ENCODE results near the gene XK. TPM values are rescaled to one million over a fixed set of nuclear protein-coding genes. Genes with fewer than 3 reads are reported as not detected.
A peak's percentile ranks its signal among the peaks of the same experiment; 100 is the strongest.

The XK gene
- total RNA-seq, 1 donor from 2014 or later: 1.5 TPM

DNA sequence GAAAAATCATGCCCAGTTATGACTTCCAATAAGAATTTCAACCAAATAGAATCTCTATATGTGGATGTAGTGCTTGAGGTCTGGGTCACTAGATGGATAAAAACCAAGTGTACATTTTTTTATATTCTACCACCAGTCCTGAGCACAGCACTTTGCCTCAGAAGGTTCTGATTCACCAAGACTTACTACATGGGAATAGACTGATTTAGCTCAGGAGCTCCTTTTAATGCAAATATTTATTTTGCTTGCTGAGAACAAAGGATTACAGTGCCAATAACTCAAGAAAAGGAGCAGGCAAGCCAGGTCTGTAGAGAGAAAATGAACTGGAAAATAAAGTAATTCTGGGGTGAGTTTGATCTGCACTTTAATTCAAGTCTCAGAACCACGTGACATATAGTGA lies 6.4 kb upstream of the XK start:
- no peak for DNase-seq (ENCODE audit: low spot score)
- ATAC-seq: no peak

DNA sequence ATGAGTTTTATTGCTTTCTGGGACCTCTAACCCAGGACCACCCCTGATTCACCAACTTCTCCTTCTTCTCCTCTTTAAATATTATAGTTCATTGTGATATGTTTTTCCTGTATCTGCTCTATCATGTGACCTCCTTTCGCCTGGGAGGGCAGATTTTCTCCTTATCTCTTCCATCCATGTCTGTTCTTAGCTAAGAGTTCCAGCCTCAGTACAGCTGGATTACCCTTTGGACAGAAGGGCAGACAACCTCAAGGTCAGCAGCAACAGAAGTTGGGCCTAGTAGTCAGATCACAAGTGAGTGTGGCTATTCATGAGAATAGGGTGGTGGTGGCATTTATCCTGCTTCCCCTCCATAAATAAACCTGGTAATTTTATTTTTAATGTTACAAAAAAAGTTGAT lies 5.7 kb upstream of the XK start:
- ATAC-seq: no peak
- DNase-seq (ENCODE audit: low spot score): no peak

DNA sequence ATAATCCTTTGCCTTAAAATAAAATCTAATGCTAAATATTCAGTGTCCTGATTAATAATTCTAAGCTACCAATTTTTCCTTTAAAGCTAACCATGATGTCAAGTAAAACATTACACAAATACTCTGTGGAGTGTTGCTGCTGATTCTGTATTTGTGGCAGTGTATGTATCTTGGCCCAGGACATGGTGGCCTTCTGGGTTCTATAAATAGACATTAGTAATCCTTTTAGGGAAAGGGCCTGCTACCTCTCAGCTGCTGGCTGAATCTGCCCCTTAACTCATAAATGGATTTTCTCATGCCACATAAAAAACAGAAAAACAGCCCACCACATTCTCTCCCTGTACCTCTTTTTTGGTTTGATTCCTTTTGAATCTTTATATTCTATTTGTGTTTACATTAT lies 1.2 kb upstream of the XK start:
- no peak for ATAC-seq
- DNase-seq (ENCODE audit: low spot score): no peak

DNA sequence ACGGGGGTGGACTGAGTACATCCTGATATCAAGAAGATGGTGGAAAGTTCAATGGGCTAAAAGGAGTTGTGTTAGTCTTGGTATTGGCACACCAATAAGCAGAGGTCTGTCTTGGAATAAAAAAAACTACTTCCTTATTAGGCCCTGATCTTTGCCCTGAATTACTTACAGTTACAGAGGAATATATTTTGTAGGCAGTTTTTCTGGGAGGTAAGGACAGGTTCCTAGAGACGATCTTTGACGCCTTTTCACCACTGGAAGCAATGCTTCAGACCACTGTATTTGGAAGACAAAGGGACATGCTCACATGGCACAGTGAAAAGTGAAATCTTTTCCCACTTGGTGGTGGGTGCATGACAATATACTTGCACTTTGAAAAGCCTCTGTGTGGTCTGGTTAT lies 618 bp upstream of the XK start:
- no peak for ATAC-seq
- no peak for DNase-seq (ENCODE audit: low spot score)

DNA sequence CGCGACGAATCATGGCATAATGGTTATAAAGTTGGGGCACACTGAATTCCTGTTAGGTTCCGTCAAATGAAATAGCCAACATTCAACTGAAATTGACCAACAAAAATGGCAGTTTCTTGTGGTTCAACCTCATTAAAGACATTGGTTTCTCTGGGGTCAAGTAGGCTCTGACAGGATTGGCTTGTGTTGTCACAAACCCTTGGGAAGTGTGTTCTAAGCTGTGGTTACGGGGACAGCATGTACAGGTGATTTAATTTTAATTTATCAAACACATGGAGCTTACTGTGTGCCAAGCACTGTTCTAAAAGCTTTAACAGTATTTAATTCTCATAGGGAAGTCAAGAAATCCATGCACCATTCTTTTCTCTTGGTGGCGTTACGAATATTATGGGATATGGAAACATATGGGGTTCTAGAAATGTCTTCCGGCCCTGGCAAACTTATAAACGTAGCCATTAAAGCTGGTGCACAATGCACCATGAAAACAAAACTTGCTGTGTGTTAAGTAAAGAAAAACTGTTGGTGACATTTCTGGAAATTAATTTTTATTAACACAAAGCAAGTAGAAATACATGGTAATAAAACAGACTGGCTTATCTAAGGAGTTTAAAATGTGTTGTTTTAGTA lies 891 bp downstream of the XK start:
- ATAC-seq (no peak), DNase-seq (ENCODE audit: low spot score) (no peak)

DNA sequence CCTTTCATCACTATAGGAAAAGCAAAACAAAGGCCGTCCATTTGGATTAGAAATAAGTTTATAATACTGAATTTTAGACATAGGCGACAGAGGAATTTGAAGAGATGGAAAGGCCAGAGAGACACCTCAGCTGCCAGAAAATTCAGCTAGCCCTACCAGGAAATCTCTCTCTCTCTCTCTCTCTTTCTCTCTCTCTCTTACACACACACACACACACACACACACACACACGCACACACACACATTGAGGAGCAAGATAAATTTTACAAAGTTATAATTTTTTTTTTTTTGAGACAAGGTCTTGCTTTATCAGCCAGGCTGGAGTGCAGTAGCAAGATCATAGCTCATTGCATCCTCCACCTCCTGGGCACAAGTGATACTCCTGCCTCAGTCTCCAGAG lies 1.4 kb downstream of the XK start:
- DNase-seq (ENCODE audit: low spot score) (no peak), ATAC-seq (no peak)

DNA sequence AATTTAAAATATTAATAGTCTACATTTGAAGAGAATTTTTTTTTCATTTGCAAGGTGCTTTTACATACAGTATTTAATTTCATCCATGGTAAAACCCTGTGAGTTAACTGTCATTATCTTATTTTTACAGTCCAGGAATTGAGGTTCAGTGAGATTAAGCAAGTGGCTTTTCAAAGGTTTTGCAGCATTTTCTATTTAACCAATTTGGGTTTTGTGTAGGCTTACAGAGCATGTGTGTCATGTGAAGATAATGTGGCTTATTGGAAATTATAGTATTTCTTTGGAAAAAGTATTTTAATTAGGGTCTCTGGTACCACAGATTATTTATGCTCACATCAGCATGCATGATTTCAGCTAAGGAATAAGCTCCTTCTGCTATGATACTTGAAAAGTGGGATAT lies 4.5 kb downstream of the XK start:
- ATAC-seq (no peak), DNase-seq (ENCODE audit: low spot score) (no peak)

DNA sequence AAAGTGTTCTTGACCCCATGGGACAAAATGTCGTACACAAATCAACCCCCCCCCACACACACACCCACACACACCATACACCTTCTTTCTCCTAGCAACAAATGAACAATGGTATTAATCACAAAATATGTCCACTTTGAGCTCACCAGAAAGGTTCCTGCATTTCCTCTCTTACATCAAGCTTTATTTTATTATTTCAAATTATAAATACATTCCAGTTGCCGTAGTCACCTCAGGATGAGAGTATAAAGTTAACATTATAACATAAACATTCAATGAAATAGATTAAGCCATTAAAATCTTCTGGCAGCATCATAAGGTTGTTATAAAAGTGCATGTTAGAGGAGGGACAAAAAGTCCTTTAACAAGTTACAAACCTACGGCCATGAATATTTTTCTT lies 7.3 kb downstream of the XK start:
- no peak for DNase-seq (ENCODE audit: low spot score)
- no peak for ATAC-seq

DNA sequence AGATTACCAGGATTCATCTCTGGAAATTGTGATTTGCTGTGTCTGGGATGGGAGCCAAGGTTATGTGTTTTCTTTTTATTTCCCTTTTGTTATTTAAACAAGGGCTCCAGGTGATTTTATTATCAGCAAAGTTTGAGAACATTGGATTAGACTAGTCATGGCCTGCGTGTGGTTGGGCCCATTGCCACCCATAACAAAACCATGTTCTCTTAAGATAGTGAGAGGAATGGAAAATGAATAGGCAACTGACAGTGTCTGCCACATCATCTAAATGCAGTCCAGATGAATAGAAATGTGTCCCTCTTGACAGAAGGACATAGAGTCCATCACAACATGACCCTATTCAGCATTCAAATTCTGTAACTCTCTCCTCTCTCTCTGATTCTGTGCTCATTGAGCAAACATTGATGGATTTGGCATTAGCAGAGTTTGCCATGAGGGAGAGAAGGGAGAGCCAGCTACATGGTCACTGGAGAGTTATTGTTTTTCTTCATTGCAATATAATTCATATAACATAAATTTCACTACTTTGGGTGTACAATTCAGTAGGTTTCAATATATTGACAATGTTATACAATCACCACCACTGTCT lies 11.7 kb downstream of the XK start:
- ATAC-seq (no peak), DNase-seq (ENCODE audit: low spot score) (no peak)

DNA sequence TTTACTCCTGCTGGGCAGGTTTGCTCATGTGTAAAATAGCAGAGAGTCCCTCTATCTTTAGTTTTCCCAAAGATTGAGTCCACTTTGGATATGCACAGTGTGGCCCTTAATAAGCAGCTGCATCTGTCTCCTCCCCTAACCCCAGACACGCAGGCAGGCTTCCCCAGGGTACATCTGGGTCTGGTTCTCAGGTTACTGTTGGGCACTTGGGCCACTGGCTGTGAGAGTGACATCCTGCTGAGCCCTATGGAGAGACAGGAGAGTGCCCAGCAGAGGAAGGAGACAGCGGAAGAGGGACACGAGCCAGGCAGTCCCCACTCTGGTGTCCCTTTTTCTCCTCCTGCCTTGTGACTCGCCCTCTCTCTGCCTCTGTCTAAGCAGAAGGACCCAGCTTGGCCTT lies 16.0 kb downstream of the XK start:
- DNase-seq (ENCODE audit: low spot score) (no peak), ATAC-seq (no peak)

DNA sequence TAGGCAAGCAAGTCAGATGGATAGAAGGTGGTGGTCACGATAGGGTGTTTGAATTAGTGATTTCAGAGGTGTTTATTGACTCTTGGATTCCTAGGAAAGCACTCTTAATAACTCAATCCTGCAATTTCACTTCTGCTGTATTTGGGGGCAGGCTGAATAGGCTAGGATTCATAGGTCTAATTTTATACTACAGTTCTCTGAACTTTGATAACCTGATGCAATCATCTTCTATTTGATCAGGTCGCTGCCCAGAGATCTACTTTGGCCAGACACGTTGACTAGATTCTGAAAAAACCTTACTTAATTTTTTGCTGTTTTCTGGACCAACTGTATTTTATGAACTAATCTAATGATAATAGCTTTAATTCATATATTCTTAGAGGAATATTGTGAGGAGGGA lies 26.4 kb downstream of the XK start:
- peak; percentile 96 for ATAC-seq
- DNase-seq (ENCODE audit: low spot score): no peak

DNA sequence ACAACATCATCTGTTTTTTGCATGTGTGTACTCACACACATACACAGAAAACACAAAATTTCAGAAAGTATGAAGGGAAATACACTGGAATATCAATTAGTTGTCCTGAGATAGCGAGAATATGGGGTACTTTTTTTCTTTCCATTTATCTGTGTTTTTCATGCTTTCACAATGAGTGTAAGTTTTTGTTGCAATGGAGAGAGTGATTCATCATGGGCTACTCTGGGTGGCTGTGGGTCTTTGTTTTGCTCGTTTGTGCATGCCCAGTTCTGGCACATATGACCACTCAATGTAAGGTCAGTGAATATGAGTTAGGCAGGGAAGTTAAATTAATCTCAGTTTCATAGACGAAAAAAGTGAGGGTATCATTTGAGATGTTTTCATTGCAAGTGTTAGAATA lies 26.9 kb downstream of the XK start:
- ATAC-seq: peak; percentile 35

DNA sequence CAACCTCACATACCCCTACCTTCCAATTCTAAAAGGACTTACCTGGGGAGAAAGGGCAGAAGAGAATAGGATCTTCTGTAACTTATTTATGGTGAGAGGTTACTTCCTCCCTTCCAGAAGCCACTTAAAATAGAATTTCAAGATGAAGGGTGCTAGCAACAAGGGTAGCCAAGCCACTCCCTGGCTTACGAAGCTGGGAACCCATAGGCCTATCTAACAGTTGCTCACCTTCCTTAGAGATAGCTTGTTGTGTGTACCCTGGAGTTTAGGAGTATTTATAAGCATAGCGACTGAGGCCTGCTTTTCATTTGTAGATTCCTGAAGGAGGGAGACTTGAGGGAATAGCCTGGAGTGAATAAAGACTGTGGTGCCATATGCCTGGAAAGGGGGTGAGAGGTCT lies 28.9 kb downstream of the XK start:
- ATAC-seq (no peak), DNase-seq (ENCODE audit: low spot score) (no peak)

More for the DNA sequence above, 26.9 kb downstream of the XK start:
- no peak for DNase-seq (ENCODE audit: low spot score)

DNA sequence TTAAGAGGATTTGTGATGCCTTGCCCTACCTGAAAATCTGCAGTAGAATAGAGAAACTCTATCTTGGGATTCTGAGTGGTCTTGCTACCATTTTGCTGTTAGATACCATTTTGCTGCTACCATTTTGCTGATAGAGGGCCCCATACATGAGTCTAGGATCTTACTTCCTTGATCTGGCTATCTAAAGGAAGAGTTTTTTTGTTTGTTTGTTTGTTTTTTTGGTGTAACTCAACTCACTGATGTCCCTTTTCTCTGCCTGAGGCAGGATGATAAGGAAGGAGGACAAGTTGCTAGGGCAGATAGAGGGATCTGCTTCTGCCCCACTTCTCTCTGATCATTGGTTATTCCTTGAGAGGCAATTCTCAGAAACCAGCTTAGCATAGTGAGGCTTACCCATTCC lies 31.0 kb downstream of the XK start:
- DNase-seq (ENCODE audit: low spot score): no peak
- ATAC-seq: no peak

DNA sequence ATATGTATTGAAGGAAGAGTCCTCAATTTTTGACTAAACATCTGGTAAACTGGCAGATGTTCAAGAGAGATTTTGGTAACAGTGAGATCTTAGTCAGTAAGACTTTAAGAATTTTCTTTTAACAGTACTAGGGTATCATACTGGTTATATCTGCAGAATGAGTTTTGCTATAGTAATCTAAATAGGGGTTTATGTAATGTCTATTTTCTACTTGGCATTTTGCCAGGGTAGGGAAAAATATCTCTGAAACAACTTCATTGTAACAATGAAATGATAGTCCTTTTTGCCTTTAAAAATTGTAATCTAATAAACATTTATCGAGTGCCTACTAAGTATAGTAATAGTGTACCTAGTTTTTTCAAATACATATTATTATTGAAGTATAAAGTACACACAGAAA lies 32.1 kb downstream of the XK start:
- no peak for ATAC-seq
- DNase-seq (ENCODE audit: low spot score): no peak

DNA sequence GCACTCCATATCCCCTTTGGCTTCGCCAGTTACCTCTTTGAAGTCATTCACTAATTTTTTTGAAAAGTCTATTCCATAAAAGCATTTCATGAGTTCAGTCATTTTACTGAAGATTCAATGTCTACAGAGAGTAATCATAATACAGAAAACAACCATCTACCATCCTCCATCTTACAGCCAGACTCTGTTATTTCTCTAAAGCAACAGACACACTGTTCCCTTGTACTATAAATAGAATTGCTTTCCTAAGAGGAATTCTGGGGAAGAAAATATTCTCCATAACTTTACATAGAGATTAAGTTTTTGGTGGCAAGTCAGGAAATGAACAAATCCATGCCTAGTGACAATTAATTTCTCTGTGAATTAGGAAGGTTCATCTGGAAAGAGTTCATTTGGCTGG lies 37.0 kb downstream of the XK start:
- DNase-seq (ENCODE audit: low spot score) (no peak), ATAC-seq (no peak)

DNA sequence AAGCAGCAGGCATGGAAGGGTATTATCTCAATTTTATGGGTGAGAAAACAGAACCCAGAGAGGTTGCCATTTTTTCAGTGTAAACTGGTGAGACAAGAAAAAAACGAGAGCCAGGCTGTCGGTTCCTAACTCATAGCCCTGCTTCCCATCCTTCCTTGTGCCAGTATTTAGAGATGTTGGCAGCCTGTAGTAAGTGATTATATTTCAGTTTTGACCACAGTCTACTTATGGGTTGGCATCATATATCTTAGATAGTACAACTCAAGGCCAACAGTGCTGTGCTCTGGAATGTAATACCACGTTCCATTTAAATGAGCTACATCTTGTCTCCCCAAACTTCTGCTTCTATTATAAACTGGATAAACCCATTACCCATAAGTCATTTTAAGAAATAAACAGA lies 40.8 kb downstream of the XK start:
- no peak for DNase-seq (ENCODE audit: low spot score)
- no peak for ATAC-seq

DNA sequence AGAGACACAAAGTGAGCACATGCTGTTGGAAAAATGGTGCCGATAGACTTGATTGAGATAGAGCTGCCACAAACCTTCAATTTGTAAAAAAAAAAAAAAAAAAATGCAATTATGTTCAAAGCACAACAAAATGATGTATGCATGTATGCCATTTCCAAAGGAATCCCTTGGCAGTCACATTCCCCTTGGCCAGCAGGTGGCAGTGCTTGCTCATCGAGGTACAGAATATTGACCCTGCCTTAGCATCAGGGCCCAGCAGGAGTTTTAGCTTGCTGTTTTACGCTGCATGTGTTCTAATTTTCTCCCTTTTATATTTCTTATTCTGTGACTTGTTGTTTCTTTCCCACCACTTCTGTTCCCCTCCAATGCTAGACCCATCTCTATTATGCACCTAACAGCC lies 59.8 kb downstream of the XK start:
- ATAC-seq (peak; percentile 96), DNase-seq (ENCODE audit: low spot score) (peak; percentile 67)

DNA sequence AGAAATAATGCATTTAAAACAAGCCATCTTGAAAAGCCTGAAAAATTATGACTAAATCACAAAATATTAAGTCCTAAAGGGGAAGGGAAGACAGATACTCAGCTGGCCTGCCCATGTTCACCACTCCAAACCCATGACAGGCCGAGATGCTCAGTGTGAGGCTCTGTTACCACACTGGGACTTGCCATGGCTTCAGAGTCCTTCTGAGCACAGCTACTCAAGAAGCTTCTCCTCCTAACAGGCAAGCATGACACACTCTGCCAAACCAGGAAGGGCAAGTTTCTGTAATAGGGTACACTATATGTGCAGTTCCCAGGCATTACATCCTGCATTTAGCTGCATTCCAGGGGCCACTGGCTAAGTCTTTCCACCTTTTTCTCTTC lies 60.2 kb downstream of the XK start:
- ATAC-seq (no peak), DNase-seq (ENCODE audit: low spot score) (no peak)

DNA sequence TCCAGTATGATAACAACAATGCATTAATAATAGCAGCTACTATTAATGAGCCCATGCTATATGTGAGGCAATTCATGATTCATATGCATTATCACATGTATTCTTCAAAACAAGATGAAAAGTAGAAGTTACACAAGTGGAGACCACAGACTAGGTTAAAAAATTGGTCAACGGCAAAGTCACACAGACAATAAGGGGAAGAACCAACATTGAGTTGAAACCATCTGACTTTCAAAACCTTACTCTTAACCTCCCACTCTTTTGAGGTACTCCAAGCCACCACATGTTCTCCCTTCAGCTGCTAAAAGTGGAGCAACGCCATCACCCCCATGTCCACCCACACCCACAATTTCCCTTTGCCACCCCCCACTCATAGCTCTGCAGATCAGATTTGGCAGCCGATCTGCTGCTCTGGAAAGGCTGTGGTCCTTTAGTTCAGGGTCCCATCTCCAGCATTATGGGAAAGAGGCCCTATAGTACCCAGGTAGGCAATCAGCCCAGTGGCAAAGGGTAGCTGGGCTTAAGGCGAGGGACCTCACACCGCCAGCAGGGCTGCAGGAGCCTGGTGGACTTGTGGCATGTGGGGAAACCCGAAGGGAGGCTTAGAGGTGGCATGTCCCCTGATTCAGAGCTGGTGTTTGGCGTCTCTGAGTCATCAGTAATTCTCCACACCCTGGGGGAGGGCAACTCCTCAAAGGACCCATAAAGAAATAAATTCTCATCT lies 60.8 kb downstream of the XK start:
- no peak for DNase-seq (ENCODE audit: low spot score)

DNA sequence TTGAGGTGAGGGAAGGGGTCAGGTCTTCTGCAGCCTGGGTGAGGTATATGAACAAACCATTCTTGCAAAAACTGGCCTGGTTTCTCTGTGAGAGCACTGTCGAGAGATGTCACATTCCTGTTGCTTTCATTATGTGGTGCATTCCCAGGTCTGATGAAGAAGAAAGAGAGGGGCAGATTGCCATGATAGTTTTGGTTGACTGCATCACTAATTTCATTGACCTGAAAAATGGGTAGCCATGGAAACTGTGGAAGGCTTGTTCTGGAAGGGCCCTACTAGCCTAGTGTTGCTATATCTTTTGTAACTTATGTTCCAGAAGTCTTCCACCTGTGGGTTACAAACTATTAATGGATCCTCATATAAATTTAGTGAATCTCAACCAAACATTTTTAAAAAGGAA lies 61.4 kb downstream of the XK start:
- no peak for ATAC-seq
- no peak for DNase-seq (ENCODE audit: low spot score)

More for the DNA sequence above, 60.8 kb downstream of the XK start:
- ATAC-seq: no peak

DNA sequence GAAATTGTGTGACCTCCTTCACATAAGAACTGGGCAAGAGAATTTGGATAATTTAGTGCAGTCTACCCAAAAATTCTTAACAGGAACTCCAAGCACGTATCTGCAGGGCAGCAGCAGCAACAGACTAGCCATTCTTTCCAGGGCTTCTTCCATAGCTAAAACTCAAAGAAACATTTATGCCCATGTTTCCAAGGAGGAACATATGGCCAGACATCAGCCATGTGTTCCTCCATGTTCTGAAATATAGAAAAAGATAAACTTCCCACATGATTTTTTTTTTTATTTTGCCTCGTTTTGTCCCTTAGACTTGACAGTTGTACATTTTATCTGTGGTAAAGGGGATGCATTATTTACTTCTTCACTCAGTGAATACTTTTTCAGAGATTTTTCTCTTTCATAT lies 66.7 kb downstream of the XK start:
- ATAC-seq: no peak
- no peak for DNase-seq (ENCODE audit: low spot score)

DNA sequence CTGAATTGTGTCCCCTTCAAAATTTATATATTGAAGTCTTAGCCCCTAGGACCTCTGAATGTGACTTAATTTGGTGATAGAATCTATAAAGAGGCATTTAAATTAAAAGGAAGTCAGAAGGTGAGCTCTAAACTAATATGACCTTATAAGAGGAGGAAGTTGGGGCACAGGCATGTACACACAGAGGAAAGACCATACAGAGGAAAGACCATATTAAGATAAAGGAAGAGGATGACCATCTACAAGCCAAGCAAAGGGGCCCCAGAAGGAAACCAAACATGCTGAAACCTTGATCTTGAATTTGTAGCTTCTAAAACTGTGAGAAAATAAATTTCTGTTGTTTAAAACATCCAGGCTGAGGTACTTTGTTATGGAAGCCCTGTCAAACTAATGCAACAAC lies 67.3 kb downstream of the XK start:
- no peak for ATAC-seq
- DNase-seq (ENCODE audit: low spot score): no peak

All from left lobe of liver (tissue), 2 donors.